Smooth muscle cell (in vitro differentiated cells): Measurements from ENCODE around the gene RPGR. TPM values are rescaled to one million over a fixed set of nuclear protein-coding genes. Genes with fewer than 3 reads are reported as not detected.

Experiments
- DNase-seq: peaks from one replicate; lab custom pipeline; 2025; ENCODE audit not compliant: unreplicated experiment; lab: John Stamatoyannopoulos, UW
- H2AFZ ChIP-seq: fragments of 200-600 bp; sonication (generic); 2 replicates; pipeline ENCODE4 v1.6.0; 2016; ENCODE audit warnings: antibody characterized with exemption, low read depth, mild to moderate bottlenecking
- H3F3A ChIP-seq: fragments of 200-600 bp; sonication (generic); 2 replicates; pipeline ENCODE4 v1.6.0; 2017; ENCODE audit warnings: antibody characterized with exemption, low read depth
- H3K27ac ChIP-seq: fragments of 200-600 bp; sonication (generic); 2 replicates; pipeline ENCODE4 v1.5.1; 2016; ENCODE audit warnings: low read depth, mild to moderate bottlenecking
- H3K27me3 ChIP-seq: fragments of 200-600 bp; sonication (generic); 2 replicates; pipeline ENCODE4 v1.6.1; 2016; ENCODE audit warnings: low read depth, mild to moderate bottlenecking
- H3K36me3 ChIP-seq: fragments of 200-600 bp; sonication (generic); 2 replicates; pipeline ENCODE4 v1.5.1; 2016; ENCODE audit warnings: low read depth
- H3K4me1 ChIP-seq: fragments of 200-600 bp; sonication (generic); 2 replicates; pipeline ENCODE4 v1.5.1; 2016; ENCODE audit warnings: low read depth
- H3K4me2 ChIP-seq: fragments of 200-600 bp; sonication (generic); 2 replicates; pipeline ENCODE4 v1.6.0; 2016; ENCODE audit warnings: mild to moderate bottlenecking
- H3K4me3 ChIP-seq: fragments of 200-600 bp; sonication (generic); 2 replicates; pipeline ENCODE4 v1.5.1; 2016; ENCODE audit warnings: mild to moderate bottlenecking
- H3K79me2 ChIP-seq: fragments of 200-600 bp; sonication (generic); 2 replicates; pipeline ENCODE4 v1.6.0; 2016; ENCODE audit warnings: low read depth, mild to moderate bottlenecking
- H3K9ac ChIP-seq: fragments of 200-600 bp; sonication (generic); 2 replicates; pipeline ENCODE4 v1.6.0; 2016; ENCODE audit warnings: low read depth
- H3K9me3 ChIP-seq: fragments of 200-600 bp; sonication (generic); replicated peaks from 2 replicates; pipeline ENCODE4 v1.5.1; 2016; ENCODE audit warnings: low read depth
- H4K20me1 ChIP-seq: fragments of 200-600 bp; sonication (generic); 2 replicates; pipeline ENCODE4 v1.6.0; 2016; ENCODE audit warnings: low read depth
- WGBS: methylation state at CpG from one replicate; pipeline ENCODE4 v1.1.7; 2016; ENCODE audit warnings: low lambda C conversion rate; 5-methylcytosine and 5-hydroxymethylcytosine counted together
- polyA plus RNA-seq: library from polyadenylated mRNA; unstranded; fragments of >200 nt; fragmentation: Nextera tagmentation; extraction: Ambion mirVana; gene quantifications from 2 replicates; pipeline ENCODE4 v1.2.1, GENCODE V29; 2016
- total RNA-seq: library from RNA; depleted of rRNA; stranded (reverse); fragments of >200 nt; gene quantifications from 2 replicates; pipeline ENCODE4 v1.2.3, GENCODE V29; 2014
- TF ChIP-seq, protein P1 (sequence below): fragments of 200-600 bp; sonication (generic); IDR thresholded peaks from 2 replicates; pipeline ENCODE4 v1.5.1; 2017; ENCODE audit warnings: borderline replicate concordance, mild to moderate bottlenecking, antibody characterized with exemption; ENCODE audit not compliant: insufficient read depth, poor library complexity, severe bottlenecking

RPGR gene
- total and polyA plus RNA-seq, 2 experiments from 2014 or later, result 2.4 to 11.5 TPM

GRCh38 chrX:38363046-38363445 is 35.7 kb upstream of the RPGR start:
- Histone ChIP-seq H4K20me1 (no peaks in the 10 kb centered on the region), H3K36me3 (no peaks in the 10 kb centered on the region), H3K4me1 (no peaks in the 10 kb centered on the region), H2AFZ (no peak overlapping the region), H3K9ac (no peak overlapping the region), H3K9me3 (no peaks in the 10 kb centered on the region), H3K27me3 (no peaks in the 10 kb centered on the region), H3K4me2 (no peak overlapping the region), H3K79me2 (no peaks in the 10 kb centered on the region), H3F3A (no peaks in the 10 kb centered on the region), H3K4me3 (no peak overlapping the region), H3K27ac (no peak overlapping the region)
- no peak for DNase-seq
- TF ChIP-seq, protein P1, sequence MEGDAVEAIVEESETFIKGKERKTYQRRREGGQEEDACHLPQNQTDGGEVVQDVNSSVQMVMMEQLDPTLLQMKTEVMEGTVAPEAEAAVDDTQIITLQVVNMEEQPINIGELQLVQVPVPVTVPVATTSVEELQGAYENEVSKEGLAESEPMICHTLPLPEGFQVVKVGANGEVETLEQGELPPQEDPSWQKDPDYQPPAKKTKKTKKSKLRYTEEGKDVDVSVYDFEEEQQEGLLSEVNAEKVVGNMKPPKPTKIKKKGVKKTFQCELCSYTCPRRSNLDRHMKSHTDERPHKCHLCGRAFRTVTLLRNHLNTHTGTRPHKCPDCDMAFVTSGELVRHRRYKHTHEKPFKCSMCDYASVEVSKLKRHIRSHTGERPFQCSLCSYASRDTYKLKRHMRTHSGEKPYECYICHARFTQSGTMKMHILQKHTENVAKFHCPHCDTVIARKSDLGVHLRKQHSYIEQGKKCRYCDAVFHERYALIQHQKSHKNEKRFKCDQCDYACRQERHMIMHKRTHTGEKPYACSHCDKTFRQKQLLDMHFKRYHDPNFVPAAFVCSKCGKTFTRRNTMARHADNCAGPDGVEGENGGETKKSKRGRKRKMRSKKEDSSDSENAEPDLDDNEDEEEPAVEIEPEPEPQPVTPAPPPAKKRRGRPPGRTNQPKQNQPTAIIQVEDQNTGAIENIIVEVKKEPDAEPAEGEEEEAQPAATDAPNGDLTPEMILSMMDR, result no peak

DNA sequence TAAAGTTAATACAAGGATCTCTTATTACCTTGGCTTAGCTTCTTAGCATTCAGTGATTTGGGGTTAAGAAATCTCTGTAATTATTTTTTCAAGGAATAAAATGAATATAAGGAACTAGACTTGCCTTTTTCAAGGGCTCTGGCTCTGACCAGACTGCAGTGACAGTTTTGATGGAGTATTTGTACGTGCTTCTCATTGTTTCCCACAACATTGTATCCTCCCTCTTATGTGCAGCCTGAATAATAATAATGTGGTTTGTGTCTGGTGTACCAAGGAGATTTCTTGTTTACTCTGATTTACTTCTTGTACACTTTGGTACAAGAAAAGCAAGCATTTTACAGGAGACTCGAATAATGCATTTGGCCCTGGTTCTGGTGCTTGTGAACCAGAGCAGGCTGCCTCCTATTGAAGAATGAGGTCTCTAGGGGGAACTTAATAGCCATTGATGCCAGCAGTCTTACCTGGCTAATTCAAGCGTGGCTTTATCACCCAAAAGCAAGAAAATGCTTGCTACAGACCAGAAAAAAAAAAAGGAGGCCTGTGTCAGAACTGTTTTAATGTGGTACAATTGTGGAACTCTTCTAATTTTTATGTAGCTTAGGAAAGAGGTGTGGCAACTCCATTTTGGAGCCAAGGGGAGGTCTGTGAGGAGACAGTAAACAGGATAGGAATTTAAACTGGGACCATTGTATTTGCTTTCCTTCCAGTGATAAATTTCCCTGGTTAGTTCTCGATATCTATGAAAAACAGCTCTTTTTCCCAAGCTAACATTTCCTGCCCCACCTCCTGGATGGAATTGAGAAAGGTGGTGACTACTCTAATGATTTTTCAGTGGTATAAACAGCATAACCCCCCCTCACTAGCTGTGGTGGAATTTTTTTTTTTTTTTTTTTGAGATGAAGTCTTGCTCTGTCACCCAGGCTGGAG is 30.7 kb upstream of the RPGR start:
- no peaks in the 10 kb centered on the region for H3K79me2 ChIP-seq
- no peak overlapping the region for H2AFZ ChIP-seq
- no peaks in the 10 kb centered on the region for H3K27me3 ChIP-seq
- DNase-seq, result no peak
- no peaks in the 10 kb centered on the region for H4K20me1 ChIP-seq
- H3K4me2 ChIP-seq, result no peak overlapping the region
- no peaks in the 10 kb centered on the region for H3K9me3 ChIP-seq
- H3K9ac ChIP-seq, result no peak overlapping the region
- no peak overlapping the region for H3K27ac ChIP-seq
- no peaks in the 10 kb centered on the region for H3K4me1 ChIP-seq
- TF ChIP-seq, protein P1, result no peak
- no peaks in the 10 kb centered on the region for H3K36me3 ChIP-seq
- no peaks in the 10 kb centered on the region for H3F3A ChIP-seq
- no peak overlapping the region for H3K4me3 ChIP-seq
- 50% methylated on average over 4 of the region's 4 CpGs for WGBS

DNA sequence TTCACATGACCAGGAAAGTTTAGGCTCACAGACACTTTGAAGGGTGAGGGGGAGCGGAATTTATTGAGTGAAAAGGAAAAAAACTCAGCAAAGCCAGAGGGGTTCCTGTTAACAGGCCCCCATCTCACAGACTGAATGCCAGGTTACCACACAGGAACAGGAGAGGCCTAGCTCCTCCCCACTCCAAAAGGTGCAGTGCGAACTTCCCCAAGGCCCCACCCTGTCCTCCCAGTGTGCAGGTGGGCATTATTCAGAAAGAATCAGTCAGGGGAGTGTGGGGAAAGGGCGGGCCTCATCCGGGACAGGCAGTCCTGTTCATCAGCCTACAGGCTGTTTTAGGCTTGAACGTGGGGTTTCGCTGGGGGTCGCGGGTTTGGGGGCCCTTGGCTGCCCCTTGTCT is 29.1 kb upstream of the RPGR start:
- H2AFZ ChIP-seq, result no peak overlapping the region
- DNase-seq, result no peak
- H3K27ac ChIP-seq, result no peak overlapping the region
- no peaks in the 10 kb centered on the region for H3K4me1 ChIP-seq
- no peaks in the 10 kb centered on the region for H3F3A ChIP-seq
- H3K27me3 ChIP-seq, result no peaks in the 10 kb centered on the region
- H3K4me2 ChIP-seq, result no peak overlapping the region
- no peaks in the 10 kb centered on the region for H4K20me1 ChIP-seq
- no peak overlapping the region for H3K4me3 ChIP-seq
- no peaks in the 10 kb centered on the region for H3K9me3 ChIP-seq
- H3K79me2 ChIP-seq, result no peaks in the 10 kb centered on the region
- no peak overlapping the region for H3K9ac ChIP-seq
- H3K36me3 ChIP-seq, result no peaks in the 10 kb centered on the region
- TF ChIP-seq, protein P1, result no peak
- 92% methylated on average over 6 of the region's 8 CpGs for WGBS

- Histone ChIP-seq H3K27me3 (no peaks in the 10 kb centered on the region), H3K9ac (no peak within 1 kb of the TSS), H3K27ac (no peak within 1 kb of the TSS), H3K4me1 (no peaks in the 10 kb centered on the region), H3K4me2 (no peak within 1 kb of the TSS), H3K4me3 (no peak within 1 kb of the TSS), H2AFZ (no peak within 1 kb of the TSS), H3K36me3 (no peaks in the 10 kb centered on the region), H3K79me2 (no peaks in the 10 kb centered on the region), H3F3A (no peaks in the 10 kb centered on the region), H4K20me1 (no peaks in the 10 kb centered on the region), H3K9me3 (no peaks in the 10 kb centered on the region)
- DNase-seq, result no peak
- TF ChIP-seq, protein P1, result no peak
- WGBS, result 77% methylated on average over 4 of the region's 4 CpGs
Observed at GRCh38 chrX:38352362-38352761, 25.1 kb upstream of the RPGR start, which contains the start of gene OTC. TSS of gene OTC (plus strand) at chrX:38352604. CDS start at chrX:38352697, 93 bp downstream.
